ENCODE measurements around the gene LIM2.
A peak's percentile ranks its signal among the peaks of the same experiment; 100 is the strongest.
"Not testable (repeated sequence)": the region's sequence is repeated elsewhere in the genome, so short reads cannot be mapped to it uniquely, and the experiment has no call there.

The LIM2 gene, protein sequence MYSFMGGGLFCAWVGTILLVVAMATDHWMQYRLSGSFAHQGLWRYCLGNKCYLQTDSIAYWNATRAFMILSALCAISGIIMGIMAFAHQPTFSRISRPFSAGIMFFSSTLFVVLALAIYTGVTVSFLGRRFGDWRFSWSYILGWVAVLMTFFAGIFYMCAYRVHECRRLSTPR

DNA sequence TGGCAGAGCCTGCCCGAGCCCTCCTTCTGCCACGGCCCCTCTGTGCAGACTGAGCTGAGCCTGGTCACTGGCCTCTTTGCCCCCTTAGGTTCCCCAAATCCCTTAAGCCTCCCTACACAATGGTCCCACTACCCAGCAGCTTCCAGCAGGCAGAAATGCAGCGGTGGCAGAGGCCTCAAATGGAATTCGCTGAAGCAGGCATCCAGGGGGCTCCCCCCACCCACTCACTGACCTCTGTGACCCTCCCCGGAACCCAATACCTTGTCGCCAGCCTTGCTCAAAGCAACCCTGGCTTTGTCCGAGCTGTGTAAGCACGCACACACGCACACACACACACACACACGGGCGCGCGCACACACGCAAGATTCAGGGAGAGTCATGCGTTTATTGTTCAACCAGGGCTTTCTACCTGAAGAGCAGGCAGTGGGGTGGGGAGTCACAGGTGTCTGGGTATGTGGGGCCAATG, at the start of gene LIM2:
LIM2 (minus strand) TSS at position 51 of the 466 bp plus-strand sequence. CDS start 531 bp downstream, outside the sequence.
- DNase-seq (ENCODE audit: low read depth in 2 of 2), result no peak

DNA sequence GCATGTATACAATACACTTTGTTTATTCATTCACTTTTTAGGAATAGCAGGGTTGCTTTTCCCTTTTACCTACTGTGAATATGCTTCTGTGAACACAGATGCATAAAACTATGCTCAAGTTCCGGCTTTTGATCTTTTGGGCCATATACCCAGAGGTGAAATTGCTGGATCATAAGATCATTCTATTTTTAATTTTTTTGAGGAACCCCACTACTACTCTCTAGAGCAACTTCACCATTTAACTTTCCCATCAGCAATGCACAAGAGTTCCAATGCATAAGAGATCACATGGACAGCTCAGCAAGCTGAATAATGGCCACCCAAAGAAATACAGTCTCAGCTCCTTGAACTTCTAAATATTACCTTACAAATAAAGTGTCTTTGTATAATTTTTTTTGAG, 46.7 kb upstream of the LIM2 start:
- DNase-seq (ENCODE audit: low read depth in 2 of 2), result no peak

DNA sequence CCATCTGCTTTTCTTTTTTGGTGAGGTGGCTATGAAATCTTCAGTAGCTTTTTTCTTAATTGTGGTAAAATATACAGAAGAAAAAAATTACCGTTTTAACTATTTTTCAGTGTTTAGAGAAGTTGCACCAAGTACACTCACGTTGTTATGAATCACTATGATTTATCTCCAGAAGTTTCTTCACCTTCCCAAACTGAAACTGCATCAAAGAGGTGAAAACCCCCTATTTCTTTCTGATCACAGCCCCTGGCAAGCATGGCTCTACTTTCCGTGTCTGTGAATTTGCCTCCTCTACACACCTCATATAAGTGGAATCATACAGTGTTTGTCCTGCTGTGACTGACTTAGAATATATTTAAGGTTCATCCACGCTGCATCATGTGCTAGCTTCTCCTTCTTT, 45.3 kb upstream of the LIM2 start:
- DNase-seq (ENCODE audit: low read depth in 2 of 2), result no peak

DNA sequence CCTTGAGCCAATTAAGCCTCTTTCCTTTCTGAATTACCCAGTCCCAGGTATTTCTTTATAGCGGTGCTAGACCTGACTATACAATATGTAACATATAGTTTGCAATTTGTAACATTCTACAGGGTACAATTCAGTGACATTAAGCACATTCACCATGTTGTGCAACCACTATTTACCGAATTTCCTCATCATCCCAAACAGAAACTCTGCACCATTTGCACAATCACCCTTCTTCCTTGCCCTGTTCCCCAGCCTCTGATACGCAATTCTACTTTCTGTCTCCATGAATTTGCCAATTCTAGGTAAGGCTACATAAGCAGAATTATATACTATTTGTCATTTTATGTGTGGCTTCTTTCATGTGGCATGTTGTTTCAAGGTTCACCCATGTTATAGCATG, 43.4 kb upstream of the LIM2 start:
- DNase-seq (ENCODE audit: low read depth in 2 of 2), result no peak

DNA sequence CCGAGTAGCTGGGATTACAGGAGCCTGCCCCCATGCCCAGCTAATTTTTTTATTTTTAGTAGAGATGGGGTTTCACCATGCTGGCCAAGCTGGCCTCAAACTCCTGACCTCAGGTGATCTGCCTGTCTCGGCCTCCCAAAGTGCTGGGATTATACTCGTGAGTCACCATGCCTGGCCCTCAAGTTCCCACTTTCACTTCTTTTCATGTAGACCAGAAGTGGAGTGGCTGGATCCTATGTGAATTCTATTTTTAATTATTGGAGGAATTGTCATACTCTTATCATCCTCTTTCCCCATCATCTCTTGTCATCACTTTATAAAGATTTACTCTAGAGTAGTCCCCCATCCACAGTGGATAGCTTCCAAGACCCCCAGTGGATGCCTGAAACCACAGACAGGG, 42.4 kb upstream of the LIM2 start:
- no peak for DNase-seq (ENCODE audit: low read depth in 2 of 2)

DNA sequence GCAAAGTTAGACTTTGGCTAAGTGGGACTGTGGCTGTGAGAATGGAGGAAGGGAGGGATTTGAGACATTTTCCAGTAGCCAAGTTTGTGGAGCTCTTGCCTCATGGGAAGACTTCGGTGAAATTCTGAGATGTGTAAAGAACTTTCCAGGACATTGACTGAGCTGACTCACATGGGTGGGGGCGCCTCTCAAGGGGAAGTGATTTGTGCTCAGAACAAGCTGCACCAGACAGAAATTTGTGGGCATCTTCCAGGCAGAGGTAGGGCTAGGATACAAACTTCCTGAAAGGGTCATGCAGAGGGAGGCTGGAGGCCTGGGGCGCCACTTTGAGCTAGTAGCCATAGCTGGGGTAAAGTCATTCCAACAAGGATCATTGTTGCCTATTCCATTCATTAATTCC, 39.4 kb upstream of the LIM2 start:
- DNase-seq (ENCODE audit: low read depth in 2 of 2), result no peak

DNA sequence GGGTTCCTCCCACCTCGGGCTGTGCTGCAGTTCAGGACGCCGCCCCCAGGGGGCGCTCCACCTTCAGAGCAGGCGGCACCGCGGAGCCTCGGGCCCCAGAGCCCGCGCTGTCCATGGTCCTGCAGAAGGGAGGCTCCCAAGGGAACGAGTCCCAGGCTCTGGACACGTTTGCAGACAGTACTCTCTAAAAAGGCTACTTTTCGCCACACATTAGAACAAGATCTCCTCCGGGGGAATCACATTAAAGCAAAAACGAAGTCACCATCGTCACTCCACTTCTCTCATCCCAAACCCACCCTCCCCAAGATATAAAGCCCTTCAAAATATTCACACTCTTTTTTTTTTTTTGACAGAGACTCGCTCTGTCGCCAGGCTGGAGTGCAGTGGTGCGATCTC, 34.3 kb upstream of the LIM2 start:
- DNase-seq (ENCODE audit: low read depth in 2 of 2), result peak; percentile 85 to 97

DNA sequence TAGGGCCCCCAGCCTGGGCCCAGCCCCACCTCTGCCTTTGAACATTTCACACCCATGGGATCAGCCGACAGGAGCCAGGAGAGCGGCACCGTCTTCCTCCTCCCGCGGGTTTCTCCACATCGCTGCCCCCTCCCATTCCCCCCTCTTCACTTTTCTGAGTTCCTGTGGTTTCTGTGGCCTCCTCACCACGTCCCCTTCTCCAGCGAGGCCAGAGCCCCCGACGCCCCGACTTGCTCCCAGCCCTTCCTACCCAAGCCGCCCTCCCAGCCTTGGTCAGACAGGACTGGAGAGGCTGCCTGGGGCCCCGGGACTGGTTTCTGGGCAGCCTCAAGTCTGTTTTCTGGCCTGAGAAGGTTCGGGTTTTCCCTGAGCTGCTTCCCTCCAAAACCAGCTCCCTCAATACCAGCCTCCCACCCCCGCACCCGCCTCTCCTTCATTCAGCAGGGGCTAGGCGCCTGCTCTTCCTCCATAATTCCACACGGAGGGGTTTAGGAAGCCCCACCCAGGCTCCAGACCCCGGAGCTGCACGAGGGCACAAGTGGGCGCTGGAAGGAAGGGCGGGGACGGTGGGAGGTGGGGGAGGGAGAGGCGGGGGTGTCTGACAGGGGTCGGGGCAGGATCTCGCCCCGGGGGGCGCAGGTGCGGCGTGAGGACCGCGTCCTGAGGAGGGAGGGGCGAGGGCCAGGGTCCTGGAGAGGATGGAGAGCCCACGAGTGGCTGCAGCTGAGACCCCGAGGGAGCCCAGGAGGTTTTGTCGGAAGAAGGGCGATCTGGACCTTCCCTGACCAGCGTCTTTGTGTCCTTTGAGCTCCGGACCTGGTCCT, 33.7 kb upstream of the LIM2 start:
- DNase-seq (ENCODE audit: low read depth in 2 of 2), result no peak

DNA sequence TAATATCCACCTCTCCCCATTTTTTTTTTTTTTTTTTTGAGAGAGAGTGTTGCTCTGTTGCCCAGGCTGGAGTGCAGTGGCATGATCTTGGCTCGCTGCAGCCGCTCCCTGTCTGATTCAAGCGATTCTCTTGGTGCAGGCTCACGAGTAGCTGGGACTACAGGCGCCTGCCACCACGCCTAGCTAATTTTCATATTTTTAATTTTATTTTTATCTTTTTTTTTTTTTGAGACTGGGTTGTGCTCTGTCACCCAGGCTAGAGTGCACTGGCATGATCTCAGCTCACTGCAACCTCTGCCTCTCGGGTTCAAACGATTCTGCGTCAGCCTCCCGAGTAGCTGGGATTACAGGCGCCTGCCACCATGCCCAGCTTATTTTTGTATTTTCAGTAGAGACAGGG, 32.7 kb upstream of the LIM2 start:
- not testable (repeated sequence) for DNase-seq (ENCODE audit: low read depth in 2 of 2)

DNA sequence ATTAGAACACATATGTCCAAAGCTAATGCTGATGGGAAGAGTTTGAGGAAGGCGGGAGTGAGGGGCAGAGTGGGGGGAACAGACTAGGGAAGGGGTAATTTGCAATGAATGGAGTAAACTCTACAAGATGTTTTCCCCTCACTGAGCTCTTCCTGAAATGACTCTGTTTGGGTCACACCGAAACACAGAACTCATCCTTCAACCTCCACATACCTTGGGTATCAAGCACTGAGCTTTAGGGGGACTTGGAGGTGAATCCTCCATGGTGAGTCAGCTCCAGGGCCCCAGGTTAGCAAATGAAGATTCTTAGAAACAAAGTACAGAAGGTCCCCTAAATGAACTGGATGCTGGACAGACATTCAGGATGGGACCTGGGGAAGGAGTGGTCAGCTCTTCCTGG, 30.9 kb upstream of the LIM2 start:
- no peak for DNase-seq (ENCODE audit: low read depth in 2 of 2)

DNA sequence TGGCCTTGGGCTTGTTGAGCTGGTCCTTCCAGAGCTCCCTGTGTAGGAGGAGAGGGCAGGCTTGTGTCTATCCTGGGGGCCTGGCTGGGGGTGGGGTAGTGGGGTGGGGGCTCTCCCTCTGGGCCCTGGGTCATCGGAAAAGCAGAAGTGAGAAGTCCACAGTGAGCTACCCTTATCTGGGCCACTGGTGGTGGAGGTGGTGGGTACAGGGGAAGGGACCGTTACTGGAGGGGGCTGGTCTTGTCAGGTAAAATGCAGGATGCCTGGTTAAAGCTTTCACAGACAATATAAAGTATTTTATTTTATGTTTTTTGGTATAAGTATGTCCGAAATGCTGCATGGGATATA, 30.0 kb upstream of the LIM2 start:
- no peak for DNase-seq (ENCODE audit: low read depth in 2 of 2)

DNA sequence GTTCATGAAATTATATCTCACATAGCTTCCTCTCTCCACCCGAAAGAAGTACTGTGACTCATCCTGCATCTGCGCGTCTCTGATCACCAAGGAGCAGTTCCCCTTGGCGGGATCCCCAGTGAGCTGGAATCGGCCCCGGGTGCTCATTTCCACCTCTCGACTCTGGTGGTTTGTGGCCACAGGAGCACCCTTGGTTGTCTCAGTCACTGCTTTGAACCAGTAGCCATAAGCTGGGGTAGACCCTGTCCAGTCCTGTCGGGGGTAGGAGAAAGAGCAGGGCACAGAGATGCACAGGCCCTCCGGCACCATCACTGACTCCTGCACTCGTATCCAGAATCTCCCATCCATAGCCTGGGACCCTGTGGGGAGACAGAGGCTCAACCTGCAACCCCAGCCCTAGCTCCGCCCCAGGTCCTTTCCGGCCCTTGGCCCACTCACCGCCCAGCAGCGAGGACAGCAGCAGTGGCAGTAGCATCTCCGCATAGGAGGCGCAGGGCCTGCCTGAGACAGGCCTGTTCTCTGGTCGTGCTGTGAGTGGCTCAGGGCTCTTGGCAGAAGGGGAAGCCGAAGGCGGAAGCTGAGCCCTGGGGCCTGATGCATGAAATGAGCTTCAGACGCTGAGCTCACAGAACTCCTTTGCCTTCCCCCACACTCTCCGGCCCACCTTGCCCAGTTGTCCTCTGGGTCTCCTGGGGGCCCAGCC, 29.5 kb upstream of the LIM2 start, which contains the start of gene SIGLEC10:
SIGLEC10 (minus strand) TSS at position 536 of the 703 bp plus-strand sequence; CDS start at position 475, 61 bp downstream.
- peak; percentile 32 to 52 for DNase-seq (ENCODE audit: low read depth in 2 of 2)

DNA sequence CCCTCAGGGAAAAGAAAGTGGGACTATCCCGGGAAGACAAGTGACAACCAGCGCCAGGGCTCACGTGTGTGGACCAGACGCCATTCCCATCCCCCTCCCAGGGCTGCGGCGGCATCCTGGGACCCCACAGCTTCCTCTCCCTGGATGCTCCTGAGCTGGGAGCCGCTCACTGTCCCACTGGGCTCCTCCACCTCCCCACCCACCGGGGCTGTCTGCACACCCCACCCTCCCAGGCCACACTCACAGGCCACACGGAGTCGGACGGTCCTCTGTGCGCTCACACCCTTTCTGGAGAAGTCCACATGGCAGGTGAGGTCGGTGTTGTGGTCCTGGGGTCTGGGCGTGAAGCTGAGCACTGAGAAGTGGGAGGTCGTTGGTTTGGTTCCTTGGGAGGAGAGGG, 28.6 kb upstream of the LIM2 start:
- DNase-seq (ENCODE audit: low read depth in 2 of 2), result not testable (repeated sequence)

DNA sequence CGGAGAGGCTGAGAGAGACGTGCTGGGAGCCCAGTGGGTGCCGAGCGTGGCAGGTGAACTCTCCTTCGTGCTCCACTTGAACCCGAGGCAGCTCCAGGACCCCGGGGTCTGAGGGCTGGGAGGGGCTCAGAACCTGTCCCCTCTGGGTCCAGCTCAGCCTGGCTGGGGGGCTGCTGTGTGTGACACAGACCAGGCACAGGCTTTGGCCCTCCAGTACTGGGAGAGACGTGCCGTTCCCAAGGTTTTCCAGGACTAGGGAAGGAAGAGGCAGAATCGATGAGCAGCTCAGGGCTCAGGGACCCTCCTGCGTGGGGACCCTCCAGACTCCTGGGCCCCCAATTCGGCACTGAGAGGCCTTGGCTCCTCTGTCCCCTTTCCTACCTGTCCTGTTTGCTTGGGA, 27.4 kb upstream of the LIM2 start:
- DNase-seq (ENCODE audit: low read depth in 2 of 2), result no peak

DNA sequence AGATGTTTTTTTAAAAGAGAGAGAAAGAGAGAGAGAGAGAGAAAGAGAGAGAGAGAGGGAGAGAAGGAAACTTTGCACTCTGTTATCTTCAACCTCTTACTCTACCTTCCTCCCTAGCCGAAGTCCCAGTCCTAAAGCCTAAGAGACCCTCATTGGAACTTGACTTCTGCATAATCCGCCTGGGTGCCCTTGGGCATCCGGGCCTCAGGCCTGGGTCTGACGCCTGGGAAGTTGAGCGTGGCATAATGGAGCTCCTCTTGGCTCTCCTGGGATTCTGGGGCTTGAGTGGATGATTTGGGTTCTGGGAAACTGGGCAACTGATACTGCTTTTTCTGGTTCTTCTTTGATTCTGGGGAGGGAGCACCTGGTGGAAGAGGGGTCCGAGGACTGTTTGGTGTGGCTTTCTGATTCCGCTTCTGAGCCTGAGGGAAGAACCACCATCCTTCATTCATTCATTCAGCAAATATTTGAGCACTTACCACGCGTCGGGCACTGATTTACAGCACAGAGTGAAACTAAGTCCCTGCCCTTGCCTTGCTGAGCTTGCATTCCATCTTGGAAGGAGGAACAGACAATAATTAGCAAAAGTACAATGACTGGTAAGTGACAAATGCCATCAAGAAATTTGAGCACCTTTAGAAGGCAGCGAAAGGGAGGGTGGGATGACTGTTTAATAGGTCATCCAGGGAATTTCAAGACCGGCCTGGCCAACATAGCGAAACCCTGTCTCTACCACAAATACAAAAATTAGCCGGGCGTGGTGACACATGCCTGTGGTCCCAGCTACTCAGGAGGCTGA, 23.4 kb upstream of the LIM2 start:
- no peak for DNase-seq (ENCODE audit: low read depth in 2 of 2)

DNA sequence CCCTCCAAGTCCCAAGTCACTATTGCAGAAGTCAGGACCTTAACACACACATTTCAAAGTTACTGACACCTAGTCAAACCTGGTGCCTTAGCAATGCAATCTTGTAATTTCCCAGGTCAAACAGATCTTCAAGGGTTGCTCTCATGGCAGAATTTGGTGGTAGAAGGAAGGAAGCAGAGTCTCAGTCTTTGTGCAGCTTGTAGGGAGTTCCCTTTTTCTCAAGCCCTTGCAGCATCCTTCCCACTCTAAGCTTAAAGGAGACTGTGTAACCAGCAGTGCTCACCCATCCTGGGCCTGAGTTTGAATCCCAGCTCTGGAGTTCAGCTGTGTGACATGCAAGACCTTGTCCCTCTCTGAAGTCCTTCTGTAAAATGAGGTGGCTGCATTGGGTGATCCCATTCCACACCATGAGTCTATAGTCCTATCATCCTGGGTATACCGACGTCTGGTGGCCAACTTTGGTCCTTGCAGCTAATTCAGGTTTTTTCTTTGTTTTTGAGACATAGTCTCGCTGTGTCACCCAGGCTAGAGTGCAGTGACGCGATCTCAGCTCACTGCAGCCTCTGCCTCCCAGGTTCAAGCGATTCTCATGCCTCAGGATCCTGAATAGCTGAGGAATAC, 19.8 kb upstream of the LIM2 start:
- no peak for DNase-seq (ENCODE audit: low read depth in 2 of 2)

DNA sequence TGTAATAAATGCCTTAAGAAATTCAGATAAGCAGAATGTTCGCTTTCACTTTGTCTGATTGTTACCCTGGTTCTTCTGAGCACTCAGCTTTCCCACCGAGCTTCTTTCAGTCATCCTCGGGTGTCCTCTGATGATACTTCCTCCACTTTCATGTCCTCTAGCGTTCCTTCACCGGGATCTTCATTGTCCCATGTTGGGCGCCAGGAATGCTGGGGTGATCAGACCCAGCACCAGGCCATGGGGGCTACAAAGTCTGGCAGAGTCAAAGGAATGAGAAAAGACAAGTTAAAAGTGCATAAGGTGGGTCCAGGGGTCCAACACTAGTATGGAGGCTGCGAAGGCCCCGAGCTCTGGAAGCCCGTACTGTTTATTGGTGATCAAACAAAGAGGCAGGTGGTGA, 14.3 kb upstream of the LIM2 start:
- DNase-seq (ENCODE audit: low read depth in 2 of 2), result no peak

DNA sequence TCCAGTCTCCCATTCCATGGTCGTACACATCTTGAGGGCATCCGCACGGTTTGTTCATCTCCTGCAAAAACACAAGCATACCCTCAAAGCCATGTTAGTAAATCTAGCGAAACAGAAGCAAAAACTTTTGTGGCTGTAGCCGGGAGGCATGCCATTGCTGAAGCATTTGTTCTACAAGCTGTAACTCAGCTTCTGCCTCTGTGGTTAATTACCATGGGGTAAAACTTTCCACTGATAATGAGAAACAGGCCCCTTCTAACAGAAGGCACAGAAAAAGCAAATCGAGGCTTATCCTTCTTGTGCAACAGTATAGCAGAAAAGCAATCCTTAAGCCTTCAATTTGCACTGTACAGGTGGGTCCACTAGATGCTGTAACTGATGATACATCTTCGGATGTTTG, 12.2 kb upstream of the LIM2 start:
- DNase-seq (ENCODE audit: low read depth in 2 of 2), result not testable (repeated sequence)

DNA sequence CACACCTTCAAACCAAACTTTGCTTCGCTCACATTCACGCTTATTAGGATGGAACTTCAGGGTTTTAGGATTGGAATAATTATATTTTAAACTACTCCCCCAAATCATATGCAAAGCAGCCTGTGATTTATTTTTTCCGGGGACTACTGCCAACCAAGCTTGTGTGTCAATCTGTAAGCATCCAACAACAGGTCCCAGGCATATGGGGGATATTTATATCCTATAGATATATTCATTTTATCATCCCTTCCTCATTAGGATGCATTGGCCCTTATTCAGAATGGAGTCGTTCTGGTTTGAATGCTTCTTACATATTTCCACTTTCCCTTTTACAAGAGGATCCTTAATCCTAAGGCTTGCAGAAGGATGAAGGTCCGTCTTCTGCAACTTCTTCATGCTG, 11.5 kb upstream of the LIM2 start:
- no peak for DNase-seq (ENCODE audit: low read depth in 2 of 2)

DNA sequence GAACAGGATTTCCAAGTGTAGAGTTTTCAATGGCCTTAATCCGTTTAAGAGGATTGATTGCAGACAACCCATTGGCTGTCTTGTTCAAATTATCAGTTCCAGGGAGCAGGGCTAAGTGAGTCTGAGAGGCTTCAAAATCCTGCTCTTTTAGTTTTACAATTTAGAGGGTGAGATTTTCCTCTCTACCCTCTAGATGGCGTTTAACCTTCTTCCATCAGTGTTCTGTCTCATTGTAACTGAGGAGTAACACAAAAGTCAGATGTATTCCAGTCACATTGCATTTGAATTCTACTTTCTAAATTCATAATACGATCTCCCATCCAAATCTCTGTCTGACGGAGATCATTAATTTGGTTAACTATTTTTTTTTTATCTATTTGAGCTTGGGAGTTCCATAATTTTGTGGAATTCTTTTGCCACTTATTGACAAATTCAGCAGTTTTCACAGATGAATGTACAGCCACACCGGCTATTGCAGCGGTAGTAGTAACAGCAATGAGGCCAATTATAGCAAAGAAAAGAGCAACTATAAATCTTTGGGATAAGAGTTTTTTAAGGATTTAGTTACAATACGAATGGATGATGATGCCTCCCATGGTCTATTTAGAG, 10.4 kb upstream of the LIM2 start:
- DNase-seq (ENCODE audit: low read depth in 2 of 2), result no peak

DNA sequence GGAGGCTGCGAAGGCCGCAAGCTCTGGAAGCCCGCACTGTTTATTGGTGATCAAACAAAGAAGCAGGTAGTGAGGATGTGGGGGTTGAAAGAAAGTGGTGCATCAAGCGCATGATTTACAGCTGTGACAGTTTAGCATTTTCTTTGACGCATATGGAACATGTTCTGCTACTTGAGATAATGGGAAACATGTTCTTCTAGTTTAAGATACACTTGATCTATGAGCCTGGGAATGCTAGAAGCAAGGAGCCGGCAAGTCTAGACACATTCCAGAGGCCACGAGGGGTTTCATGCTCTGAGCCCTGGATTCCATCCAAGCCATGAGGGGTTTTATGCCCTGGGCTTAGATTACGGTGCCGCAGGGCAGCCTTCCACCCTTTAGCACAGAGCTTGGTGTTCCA, 9.7 kb upstream of the LIM2 start:
- not testable (repeated sequence) for DNase-seq (ENCODE audit: low read depth in 2 of 2)

Data from stimulated activated CD4-positive, alpha-beta T cell treated with anti-CD3 and anti-CD28 coated beads, Interleukin-4, amount 100 ng/mL, for 48 hours (primary cell).